Liver (tissue), 9 donors: Measurements from ENCODE around the gene SLC25A44. TPM values are rescaled to one million over a fixed set of nuclear protein-coding genes. Genes with fewer than 3 reads are reported as not detected.
A peak's percentile ranks its signal among the peaks of the same experiment; 100 is the strongest.

Experiments
- DNase-seq: peaks from one replicate; pipeline ENCODE4 v3.0.0-alpha.2; 2017; ENCODE audit warnings: low spot score
- H3K27ac ChIP-seq, 2 donors: one replicate each; pipeline ENCODE4 v1.7.0; 2013; ENCODE audit warnings: inconsistent platforms in 2 of 2, low read length in 2 of 2, control low read depth in 1 of 2, low read depth in 1 of 2, mild to moderate bottlenecking in 1 of 2
- H3K27me3 ChIP-seq, 4 donors: one replicate each; pipeline versions ENCODE4 v1.6.1 to v1.7.0; 2013; ENCODE audit warnings: low read length in 3 of 4, inconsistent platforms in 1 of 4, mild to moderate bottlenecking in 1 of 4, moderate library complexity in 1 of 4; ENCODE audit not compliant: control insufficient read depth in 4 of 4, insufficient read depth in 4 of 4
- H3K36me3 ChIP-seq, 4 donors: one replicate each; pipeline versions ENCODE4 v1.6.1 to v1.7.0; 2013; ENCODE audit warnings: low read length in 3 of 4, mild to moderate bottlenecking in 3 of 4, low read depth in 1 of 4, moderate library complexity in 1 of 4; ENCODE audit not compliant: control insufficient read depth in 4 of 4, insufficient read depth in 3 of 4
- H3K4me1 ChIP-seq, 4 donors: one replicate each; pipeline versions ENCODE4 v1.6.1 to v1.7.0; 2013; ENCODE audit warnings: low read length in 3 of 4, mild to moderate bottlenecking in 3 of 4, moderate library complexity in 1 of 4; ENCODE audit not compliant: control insufficient read depth in 4 of 4, insufficient read depth in 4 of 4
- H3K4me3 ChIP-seq, 3 donors: one replicate each; pipeline versions ENCODE4 v1.6.1 to v1.7.0; 2013; ENCODE audit warnings: low read length in 3 of 3, control low read depth in 1 of 3, low read depth in 1 of 3, mild to moderate bottlenecking in 1 of 3
- H3K9ac ChIP-seq, 2 donors: one replicate each; pipeline ENCODE4 v1.7.0; 2013; ENCODE audit warnings: low read length in 2 of 2, mild to moderate bottlenecking in 2 of 2, moderate library complexity in 2 of 2, control low read depth in 1 of 2, low read depth in 1 of 2
- H3K9me3 ChIP-seq, 4 donors: one replicate each; pipeline versions ENCODE4 v1.6.1 to v1.7.0; 2013; ENCODE audit warnings: low read length in 3 of 4; ENCODE audit not compliant: control insufficient read depth in 4 of 4
- EGR1 ChIP-seq, 2 donors: IDR thresholded peaks; 2 replicates each; pipeline ENCODE4 v1.6.1; 2016 to 2018; ENCODE audit warnings: antibody characterized with exemption in 2 of 2, low read depth in 2 of 2
- FOXA1 ChIP-seq: IDR thresholded peaks from 2 replicates; pipeline ENCODE4 v1.6.1; 2016; ENCODE audit warnings: antibody characterized with exemption
- FOXA2 ChIP-seq: IDR thresholded peaks from 2 replicates; pipeline ENCODE4 v1.6.1; 2016; ENCODE audit warnings: antibody characterized with exemption
- GABPA ChIP-seq, 2 donors: IDR thresholded peaks in 1 of 2; conservative IDR thresholded peaks in 1 of 2; 2 replicates each; pipeline ENCODE4 v1.6.1; 2016; ENCODE audit warnings: antibody characterized with exemption in 2 of 2, mild to moderate bottlenecking in 1 of 2, moderate library complexity in 1 of 2
- HNF4A ChIP-seq, 2 donors: conservative IDR thresholded peaks; 2 replicates each; pipeline ENCODE4 v1.6.1; 2016; ENCODE audit warnings: antibody characterized with exemption in 2 of 2, mild to moderate bottlenecking in 2 of 2
- HNF4G ChIP-seq: IDR thresholded peaks from 2 replicates; pipeline ENCODE4 v1.6.1; 2016; ENCODE audit warnings: antibody characterized with exemption
- JUND ChIP-seq, 2 donors: IDR thresholded peaks; 2 replicates each; pipeline ENCODE4 v1.6.1; 2016; ENCODE audit warnings: antibody characterized with exemption in 2 of 2
- MAX ChIP-seq: IDR thresholded peaks from 2 replicates; pipeline ENCODE4 v1.6.1; 2016; ENCODE audit warnings: antibody characterized with exemption
- NR2F2 ChIP-seq: IDR thresholded peaks from 2 replicates; pipeline ENCODE4 v1.6.1; 2016; ENCODE audit warnings: antibody characterized with exemption
- RAD21 ChIP-seq, 2 donors: IDR thresholded peaks; 2 replicates each; pipeline ENCODE4 v1.6.1; 2016; ENCODE audit warnings: antibody characterized with exemption in 2 of 2, mild to moderate bottlenecking in 2 of 2
- REST ChIP-seq: IDR thresholded peaks from 2 replicates; pipeline ENCODE4 v1.6.1; 2016; ENCODE audit warnings: antibody characterized with exemption, mild to moderate bottlenecking
- RXRA ChIP-seq, 2 donors: IDR thresholded peaks; 2 replicates each; pipeline ENCODE4 v1.6.1; 2017 to 2018; ENCODE audit warnings: antibody characterized with exemption in 2 of 2, mild to moderate bottlenecking in 1 of 2
- SP1 ChIP-seq: IDR thresholded peaks from 2 replicates; pipeline ENCODE4 v1.6.1; 2018; ENCODE audit warnings: antibody characterized with exemption, mild to moderate bottlenecking
- TAF1 ChIP-seq: conservative IDR thresholded peaks from 2 replicates; pipeline ENCODE4 v1.6.1; 2016; ENCODE audit warnings: antibody characterized with exemption, mild to moderate bottlenecking
- YY1 ChIP-seq: IDR thresholded peaks from 2 replicates; pipeline ENCODE4 v1.6.1; 2016; ENCODE audit warnings: antibody characterized with exemption, mild to moderate bottlenecking
- WGBS: extraction: QIAGEN DNeasy Blood & Tissue Kit; methylation state at CpG from one replicate; pipeline ENCODE4 v1.1.7; 2013; 5-methylcytosine and 5-hydroxymethylcytosine counted together
- polyA plus RNA-seq, 2 donors: library from polyadenylated mRNA; stranded (reverse) in 1 of 2; unstranded in 1 of 2; fragments of 200-250 nt in 1 of 2; fragments of >200 nt in 1 of 2; fragmentation: Nextera tagmentation in 1 of 2; extraction: Ambion mirVana in 1 of 2; gene quantifications; one replicate each; pipeline versions ENCODE4 v1.2.1 to v1.2.3, GENCODE V29; 2013 to 2015
- total RNA-seq, 2 donors: library from RNA; depleted of rRNA; stranded (reverse); fragments of >200 nt; gene quantifications; one replicate each; pipeline ENCODE4 v1.2.3, GENCODE V29; 2014
- TF ChIP-seq, protein P1 (sequence below): IDR thresholded peaks from 2 replicates; pipeline ENCODE4 v1.6.1; 2016; ENCODE audit warnings: antibody characterized with exemption
- TF ChIP-seq, protein P2 (sequence below): IDR thresholded peaks from 2 replicates; pipeline ENCODE4 v1.6.1; 2016; ENCODE audit warnings: antibody characterized with exemption
- TF ChIP-seq, protein P3 (sequence below): fragments of 150-350 bp; IDR thresholded peaks from 2 replicates; pipeline ENCODE4 v1.5.1; 2017; ENCODE audit warnings: improper control_type of control experiment, low read depth, low read length; ENCODE audit not compliant: missing input control
- donor health status: healthy.
- donor health status: healthy.
- donor health status: healthy.
- donor health status: healthy.
- donor health status: healthy.

Gene SLC25A44
- total and polyA plus RNA-seq, 4 donors: 10.2 to 21.8 (median 15.9) TPM

DNA sequence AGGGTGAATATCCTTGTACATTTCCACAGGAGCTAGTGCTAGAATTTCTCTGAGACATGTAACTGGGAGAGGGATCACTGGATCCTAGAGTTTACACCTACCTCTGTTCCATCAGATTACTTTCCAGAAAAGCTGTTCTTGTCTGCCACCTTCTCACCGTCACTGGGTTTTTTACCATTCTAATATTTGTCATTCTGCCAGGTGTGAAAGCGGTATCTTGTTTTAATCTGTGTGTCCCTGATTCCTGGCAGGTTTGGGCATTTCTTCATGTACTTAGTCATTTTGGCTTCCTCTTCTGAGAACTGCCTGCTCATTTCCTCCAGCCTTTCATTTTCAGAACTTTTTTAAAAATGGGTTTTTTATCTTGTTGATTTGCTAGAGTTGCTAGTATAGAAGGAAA, 24.0 kb downstream of the SLC25A44 start:
- H3K4me3 ChIP-seq: no peak overlapping the region

More for the DNA sequence above, 24.0 kb downstream of the SLC25A44 start:
- peaks cover 4 to 29% (median 23%) of the 10 kb centered on the region in 4 donors for H3K4me1 ChIP-seq
- peaks cover 5 to 16% (median 9%) of the 10 kb centered on the region in 4 donors for H3K36me3 ChIP-seq
- DNase-seq: no peak
- H3K9me3 ChIP-seq: no peaks in the 10 kb centered on the region
- TF ChIP-seq FOXA1 (no peak), HNF4G (no peak), HNF4A (conservative IDR thresholded peaks at IDR 0.05) (peak in 1 of 2 donors; percentile 3), RXRA (IDR thresholded peaks at IDR 0.05) (no peak), REST (no peak), TAF1 (no peak), RAD21 (IDR thresholded peaks at IDR 0.05) (peak in 1 of 2 donors; percentile 12), SP1 (no peak), GABPA (IDR thresholded peaks at IDR 0.05 in 1 of 2, conservative IDR thresholded peaks at IDR 0.05 in 1 of 2) (no peak), NR2F2 (no peak), YY1 (peak; percentile 30), JUND (IDR thresholded peaks at IDR 0.05) (no peak), EGR1 (IDR thresholded peaks at IDR 0.05; ENCODE audit: low read depth in 2 of 2) (no peak), FOXA2 (no peak), MAX (peak; percentile 15)
- TF ChIP-seq, protein P1, sequence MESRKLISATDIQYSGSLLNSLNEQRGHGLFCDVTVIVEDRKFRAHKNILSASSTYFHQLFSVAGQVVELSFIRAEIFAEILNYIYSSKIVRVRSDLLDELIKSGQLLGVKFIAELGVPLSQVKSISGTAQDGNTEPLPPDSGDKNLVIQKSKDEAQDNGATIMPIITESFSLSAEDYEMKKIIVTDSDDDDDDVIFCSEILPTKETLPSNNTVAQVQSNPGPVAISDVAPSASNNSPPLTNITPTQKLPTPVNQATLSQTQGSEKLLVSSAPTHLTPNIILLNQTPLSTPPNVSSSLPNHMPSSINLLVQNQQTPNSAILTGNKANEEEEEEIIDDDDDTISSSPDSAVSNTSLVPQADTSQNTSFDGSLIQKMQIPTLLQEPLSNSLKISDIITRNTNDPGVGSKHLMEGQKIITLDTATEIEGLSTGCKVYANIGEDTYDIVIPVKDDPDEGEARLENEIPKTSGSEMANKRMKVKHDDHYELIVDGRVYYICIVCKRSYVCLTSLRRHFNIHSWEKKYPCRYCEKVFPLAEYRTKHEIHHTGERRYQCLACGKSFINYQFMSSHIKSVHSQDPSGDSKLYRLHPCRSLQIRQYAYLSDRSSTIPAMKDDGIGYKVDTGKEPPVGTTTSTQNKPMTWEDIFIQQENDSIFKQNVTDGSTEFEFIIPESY: peak; percentile 32
- TF ChIP-seq, protein P2, sequence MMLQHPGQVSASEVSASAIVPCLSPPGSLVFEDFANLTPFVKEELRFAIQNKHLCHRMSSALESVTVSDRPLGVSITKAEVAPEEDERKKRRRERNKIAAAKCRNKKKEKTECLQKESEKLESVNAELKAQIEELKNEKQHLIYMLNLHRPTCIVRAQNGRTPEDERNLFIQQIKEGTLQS: no peak
- TF ChIP-seq, protein P3, sequence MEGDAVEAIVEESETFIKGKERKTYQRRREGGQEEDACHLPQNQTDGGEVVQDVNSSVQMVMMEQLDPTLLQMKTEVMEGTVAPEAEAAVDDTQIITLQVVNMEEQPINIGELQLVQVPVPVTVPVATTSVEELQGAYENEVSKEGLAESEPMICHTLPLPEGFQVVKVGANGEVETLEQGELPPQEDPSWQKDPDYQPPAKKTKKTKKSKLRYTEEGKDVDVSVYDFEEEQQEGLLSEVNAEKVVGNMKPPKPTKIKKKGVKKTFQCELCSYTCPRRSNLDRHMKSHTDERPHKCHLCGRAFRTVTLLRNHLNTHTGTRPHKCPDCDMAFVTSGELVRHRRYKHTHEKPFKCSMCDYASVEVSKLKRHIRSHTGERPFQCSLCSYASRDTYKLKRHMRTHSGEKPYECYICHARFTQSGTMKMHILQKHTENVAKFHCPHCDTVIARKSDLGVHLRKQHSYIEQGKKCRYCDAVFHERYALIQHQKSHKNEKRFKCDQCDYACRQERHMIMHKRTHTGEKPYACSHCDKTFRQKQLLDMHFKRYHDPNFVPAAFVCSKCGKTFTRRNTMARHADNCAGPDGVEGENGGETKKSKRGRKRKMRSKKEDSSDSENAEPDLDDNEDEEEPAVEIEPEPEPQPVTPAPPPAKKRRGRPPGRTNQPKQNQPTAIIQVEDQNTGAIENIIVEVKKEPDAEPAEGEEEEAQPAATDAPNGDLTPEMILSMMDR: no peak
- peak overlapping the region; percentile 10 to 49 for H3K9ac ChIP-seq
- H3K27me3 ChIP-seq: no peaks in the 10 kb centered on the region
- WGBS: 14% methylated on average over 2 of the region's 2 CpGs
- peak overlapping the region; percentile 81 to 91 for H3K27ac ChIP-seq
